A549 (cell line): ENCODE results near the gene MAGI1.

ENCODE experiments used
- CEBPB ChIP-seq, 2 experiments: fragments of >200 bp in 1 of 2; sonication (Bioruptor Twin) in 1 of 2; formaldehyde crosslinking in 1 of 2; IDR thresholded peaks; 2 replicates each; pipeline ENCODE4 v1.6.1; 2012 to 2016
- CHD2 ChIP-seq: fragments of 150-350 bp; IDR thresholded peaks from 2 replicates; pipeline ENCODE4 v1.6.1; 2014; ENCODE audit warnings: low read length; ENCODE audit not compliant: partially characterized antibody
- HDAC2 ChIP-seq: fragments of 200-600 bp; sonication (generic); IDR thresholded peaks from 2 replicates; pipeline ENCODE4 v1.6.1; 2016
- JUNB ChIP-seq: fragments of >200 bp; sonication (Bioruptor Twin); formaldehyde crosslinking; IDR thresholded peaks from 2 replicates; pipeline ENCODE4 v1.6.1; 2016
- KDM1A ChIP-seq: fragments of 200-600 bp; sonication (generic); IDR thresholded peaks from 2 replicates; pipeline ENCODE4 v1.6.1; 2016; ENCODE audit warnings: low read depth, mild to moderate bottlenecking
- MAFK ChIP-seq: fragments of 450-650 bp; IDR thresholded peaks from 2 replicates; pipeline ENCODE4 v1.6.1; 2014; ENCODE audit not compliant: partially characterized antibody
- POLR2A ChIP-seq: IDR thresholded peaks from 2 replicates; pipeline ENCODE4 v1.6.1; 2012; ENCODE audit warnings: mild to moderate bottlenecking, low read length
- ZC3H11A ChIP-seq: fragments of 450-650 bp; IDR thresholded peaks from 2 replicates; pipeline ENCODE4 v1.6.1; 2014; ENCODE audit warnings: antibody characterized with exemption, mild to moderate bottlenecking
- ZSCAN20 ChIP-seq: fragments of 250-450 bp; sonication (Bioruptor Pico); IDR thresholded peaks from 2 replicates; pipeline ENCODE4 v1.8.0; 2022; ENCODE audit warnings: mild to moderate bottlenecking, moderate library complexity
- TF ChIP-seq, protein P1 (sequence below): fragments of >200 bp; sonication (Bioruptor Twin); formaldehyde crosslinking; IDR thresholded peaks from 3 replicates; pipeline ENCODE4 v1.5.1; 2016
- TF ChIP-seq, protein P2 (sequence below): IDR thresholded peaks from 2 replicates; pipeline ENCODE4 v1.6.1; 2012; ENCODE audit warnings: low read depth, borderline replicate concordance

DNA sequence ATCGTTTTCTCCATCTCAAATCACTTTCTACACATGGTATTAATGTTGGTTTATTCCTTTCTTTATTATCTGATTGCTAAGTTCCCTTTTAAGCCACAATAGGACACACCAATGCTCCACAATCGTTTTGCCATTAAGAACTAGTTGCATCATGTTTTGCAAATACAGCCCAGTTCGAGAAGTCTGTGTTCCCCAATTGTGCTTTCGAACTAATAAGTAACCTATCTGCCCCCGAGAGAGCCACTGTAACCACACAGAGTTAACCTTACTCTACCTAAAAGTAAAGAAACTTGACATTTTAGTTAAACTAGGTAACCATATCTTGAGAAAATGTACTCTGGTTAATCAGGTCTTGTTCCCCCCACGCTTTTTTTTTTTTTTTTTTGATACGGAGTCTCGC, 39.1 kb downstream of the MAGI1 start:
- TF ChIP-seq, protein P1, sequence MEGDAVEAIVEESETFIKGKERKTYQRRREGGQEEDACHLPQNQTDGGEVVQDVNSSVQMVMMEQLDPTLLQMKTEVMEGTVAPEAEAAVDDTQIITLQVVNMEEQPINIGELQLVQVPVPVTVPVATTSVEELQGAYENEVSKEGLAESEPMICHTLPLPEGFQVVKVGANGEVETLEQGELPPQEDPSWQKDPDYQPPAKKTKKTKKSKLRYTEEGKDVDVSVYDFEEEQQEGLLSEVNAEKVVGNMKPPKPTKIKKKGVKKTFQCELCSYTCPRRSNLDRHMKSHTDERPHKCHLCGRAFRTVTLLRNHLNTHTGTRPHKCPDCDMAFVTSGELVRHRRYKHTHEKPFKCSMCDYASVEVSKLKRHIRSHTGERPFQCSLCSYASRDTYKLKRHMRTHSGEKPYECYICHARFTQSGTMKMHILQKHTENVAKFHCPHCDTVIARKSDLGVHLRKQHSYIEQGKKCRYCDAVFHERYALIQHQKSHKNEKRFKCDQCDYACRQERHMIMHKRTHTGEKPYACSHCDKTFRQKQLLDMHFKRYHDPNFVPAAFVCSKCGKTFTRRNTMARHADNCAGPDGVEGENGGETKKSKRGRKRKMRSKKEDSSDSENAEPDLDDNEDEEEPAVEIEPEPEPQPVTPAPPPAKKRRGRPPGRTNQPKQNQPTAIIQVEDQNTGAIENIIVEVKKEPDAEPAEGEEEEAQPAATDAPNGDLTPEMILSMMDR: no peak
- TF ChIP-seq POLR2A (no peak), ZSCAN20 (CRISPR knock-in tag) (no peak), JUNB (no peak), HDAC2 (no peak), CEBPB (IDR thresholded peaks at IDR 0.05) (no peak), KDM1A (no peak), ZC3H11A (no peak), MAFK (no peak), CHD2 (no peak)
- TF ChIP-seq, protein P2, sequence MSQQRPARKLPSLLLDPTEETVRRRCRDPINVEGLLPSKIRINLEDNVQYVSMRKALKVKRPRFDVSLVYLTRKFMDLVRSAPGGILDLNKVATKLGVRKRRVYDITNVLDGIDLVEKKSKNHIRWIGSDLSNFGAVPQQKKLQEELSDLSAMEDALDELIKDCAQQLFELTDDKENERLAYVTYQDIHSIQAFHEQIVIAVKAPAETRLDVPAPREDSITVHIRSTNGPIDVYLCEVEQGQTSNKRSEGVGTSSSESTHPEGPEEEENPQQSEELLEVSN: no peak
